GM12872 (cell line): ENCODE data around the gene MAD1L1.

Experiments
- TF ChIP-seq, protein P1 (sequence below): IDR thresholded peaks from 3 replicates; pipeline ENCODE4 v1.5.1; 2011; ENCODE audit warnings: low read depth, mild to moderate bottlenecking, low read length, moderate library complexity; ENCODE audit not compliant: insufficient read depth

The MAD1L1 gene

DNA sequence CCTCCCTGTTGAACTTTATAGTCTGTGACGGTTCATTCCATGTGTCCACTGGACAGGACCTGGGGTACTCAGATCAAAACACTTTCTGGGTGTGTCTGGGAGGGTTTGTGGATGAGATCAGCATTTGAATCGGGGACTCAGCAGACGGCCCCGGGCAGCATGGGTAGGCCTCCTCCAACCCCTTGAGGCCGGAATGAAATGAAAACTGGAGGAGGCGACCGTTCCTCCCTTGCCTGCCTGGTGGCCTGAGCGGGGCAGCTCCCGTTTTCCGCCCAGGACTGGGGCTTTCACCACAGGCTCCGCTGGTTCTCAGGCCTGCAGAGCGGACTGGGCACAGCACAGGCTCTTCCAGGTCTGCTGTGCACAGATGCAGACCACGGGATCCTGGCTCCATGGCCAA, 247.7 kb downstream of the MAD1L1 start:
- TF ChIP-seq, protein P1, sequence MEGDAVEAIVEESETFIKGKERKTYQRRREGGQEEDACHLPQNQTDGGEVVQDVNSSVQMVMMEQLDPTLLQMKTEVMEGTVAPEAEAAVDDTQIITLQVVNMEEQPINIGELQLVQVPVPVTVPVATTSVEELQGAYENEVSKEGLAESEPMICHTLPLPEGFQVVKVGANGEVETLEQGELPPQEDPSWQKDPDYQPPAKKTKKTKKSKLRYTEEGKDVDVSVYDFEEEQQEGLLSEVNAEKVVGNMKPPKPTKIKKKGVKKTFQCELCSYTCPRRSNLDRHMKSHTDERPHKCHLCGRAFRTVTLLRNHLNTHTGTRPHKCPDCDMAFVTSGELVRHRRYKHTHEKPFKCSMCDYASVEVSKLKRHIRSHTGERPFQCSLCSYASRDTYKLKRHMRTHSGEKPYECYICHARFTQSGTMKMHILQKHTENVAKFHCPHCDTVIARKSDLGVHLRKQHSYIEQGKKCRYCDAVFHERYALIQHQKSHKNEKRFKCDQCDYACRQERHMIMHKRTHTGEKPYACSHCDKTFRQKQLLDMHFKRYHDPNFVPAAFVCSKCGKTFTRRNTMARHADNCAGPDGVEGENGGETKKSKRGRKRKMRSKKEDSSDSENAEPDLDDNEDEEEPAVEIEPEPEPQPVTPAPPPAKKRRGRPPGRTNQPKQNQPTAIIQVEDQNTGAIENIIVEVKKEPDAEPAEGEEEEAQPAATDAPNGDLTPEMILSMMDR = no peak

DNA sequence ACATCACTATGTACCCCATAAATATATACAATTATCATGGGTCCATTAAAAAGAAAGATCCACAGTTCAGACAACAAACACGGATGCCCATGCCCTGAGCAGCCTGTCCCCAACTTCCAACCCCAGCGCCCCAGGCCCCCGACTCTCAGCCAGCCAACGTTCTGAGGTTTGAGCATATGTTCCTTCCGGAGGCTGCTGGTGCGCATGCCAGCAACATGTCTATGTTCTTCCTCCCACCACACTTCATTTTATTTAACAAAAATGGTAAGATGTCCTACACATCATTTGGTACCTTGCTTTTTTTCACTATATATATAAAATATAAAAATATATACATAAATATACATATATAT, 250.9 kb downstream of the MAD1L1 start:
- TF ChIP-seq, protein P1 = no peak

DNA sequence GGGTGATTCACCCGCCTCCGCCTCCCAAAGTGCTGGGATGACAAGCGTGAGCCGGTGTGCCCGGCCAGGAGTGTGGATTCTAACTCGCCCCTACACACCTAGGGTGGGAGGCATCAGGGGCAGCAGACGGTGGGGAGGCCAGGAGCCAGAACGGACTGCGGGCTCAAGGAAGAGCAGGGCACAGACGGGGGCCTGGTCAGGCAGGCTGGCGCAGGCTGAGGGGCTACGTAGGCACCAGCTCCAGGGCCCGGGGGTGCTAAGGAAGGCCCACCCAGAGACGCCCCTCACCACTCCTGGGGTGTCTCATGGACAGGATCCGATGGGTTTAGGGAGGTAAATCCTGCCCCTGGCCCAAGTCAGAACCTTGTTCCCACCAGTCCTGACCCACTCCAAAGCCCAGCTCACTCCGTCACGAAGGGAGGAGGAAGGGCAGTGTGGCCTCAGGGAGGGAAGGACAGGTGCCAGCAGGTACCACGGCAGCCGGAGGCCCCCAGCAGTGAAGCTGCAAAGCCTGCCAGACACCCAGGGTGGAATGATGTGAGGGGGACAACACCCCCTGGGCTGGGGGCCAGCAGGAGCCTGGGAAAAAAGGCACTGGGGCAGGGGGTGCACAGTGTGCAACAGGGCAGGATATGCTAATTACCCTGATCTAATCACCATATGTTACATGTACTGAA, 251.4 kb downstream of the MAD1L1 start:
- TF ChIP-seq, protein P1 = no peak

DNA sequence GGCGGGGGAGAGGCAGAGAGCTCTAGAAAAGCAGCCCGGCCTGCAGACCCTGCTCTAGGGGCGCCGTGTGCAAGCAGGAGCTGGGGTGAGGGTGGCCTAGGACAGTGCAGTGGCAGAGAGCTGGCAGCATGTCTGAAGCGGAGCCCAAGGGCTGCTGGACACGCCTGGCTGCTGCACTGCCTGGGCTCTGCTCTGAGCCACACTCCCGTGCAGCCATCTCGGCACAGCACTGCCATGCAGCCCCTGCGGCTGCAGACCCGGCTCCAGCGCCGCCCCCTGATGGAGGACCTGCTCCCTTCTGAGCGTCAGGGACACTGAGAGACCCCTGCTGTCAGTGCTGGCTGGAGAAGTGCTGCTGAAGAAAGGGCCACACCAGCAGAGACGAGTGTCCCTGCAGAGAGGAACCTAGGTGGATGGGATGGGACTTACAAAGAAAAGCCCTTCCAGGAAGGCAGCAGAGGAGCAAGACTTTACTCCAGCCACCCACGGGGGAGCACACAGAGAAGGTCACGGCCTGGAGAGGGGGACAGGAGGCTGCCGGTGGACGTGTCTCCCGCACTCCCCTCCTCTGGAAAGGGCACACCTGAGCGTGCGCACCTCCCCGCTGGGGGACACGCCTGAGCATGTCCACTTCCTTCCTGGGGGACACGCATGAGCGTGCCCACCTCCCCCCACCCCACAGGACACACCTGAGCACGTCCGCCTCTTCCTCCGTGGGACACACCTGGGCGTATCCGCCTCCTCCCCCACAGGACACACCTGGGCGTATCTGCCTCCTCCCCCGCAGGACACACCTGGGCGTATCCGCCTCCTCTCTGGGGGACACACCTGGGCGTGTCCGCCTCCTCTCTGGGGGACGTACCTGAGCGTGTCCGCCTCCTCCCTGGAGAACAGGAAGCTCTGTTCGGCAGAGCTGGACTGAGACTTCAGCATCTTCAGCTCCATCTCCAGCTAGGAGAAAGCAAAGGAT, 252.9 kb downstream of the MAD1L1 start:
- TF ChIP-seq, protein P1 = no peak

GRCh38 chr7:1978656-1979590, 253.8 kb downstream of the MAD1L1 start:
- TF ChIP-seq, protein P1 = no peak

GRCh38 chr7:1977876-1978441, 254.8 kb downstream of the MAD1L1 start:
- TF ChIP-seq, protein P1 = no peak
